GM10847 (cell line): Measurements from ENCODE around the gene LGI4.

ENCODE experiments used
- POLR2A ChIP-seq: IDR thresholded peaks from 2 replicates; pipeline ENCODE4 v1.6.1; 2011; ENCODE audit not compliant: insufficient read length; ENCODE audit errors: extremely low read depth

The LGI4 gene

DNA sequence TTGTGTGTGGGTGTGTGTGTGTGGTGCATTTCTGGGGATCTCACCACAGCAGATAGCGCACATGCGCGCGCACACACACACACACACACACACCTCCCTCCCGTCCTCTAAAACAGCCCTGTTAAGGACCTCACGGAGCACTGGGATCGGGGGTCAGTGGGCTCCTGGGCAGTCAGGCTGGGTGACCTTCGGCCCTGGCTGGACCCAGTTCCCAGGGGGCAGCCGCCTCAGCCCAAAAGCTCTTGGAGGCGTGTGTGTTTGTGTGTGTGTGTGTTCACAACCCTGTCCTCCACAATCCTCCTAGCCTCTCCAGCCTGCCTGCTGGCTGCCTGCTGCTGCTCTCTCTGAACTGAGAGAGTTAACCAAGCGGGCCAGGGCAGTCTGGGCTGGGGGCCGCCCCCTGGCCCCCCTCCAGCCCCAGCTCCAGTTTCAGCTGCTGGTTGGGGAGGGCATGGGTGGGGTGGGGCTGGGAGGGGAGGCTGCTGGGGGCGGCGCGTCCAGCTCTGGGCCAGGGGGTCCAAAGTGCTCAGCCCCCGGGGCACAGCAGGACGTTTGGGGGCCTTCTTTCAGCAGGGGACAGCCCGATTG lies 3.5 kb upstream of the LGI4 start, which contains the start of gene FXYD1:
Gene FXYD1, plus strand, starts transcription at position 520 of the 588 bp plus-strand sequence. CDS start 1,256 bp downstream, outside the sequence.
- no peak for TF ChIP-seq POLR2A

GRCh38 chr19:35136977-35137702 lies 2.3 kb upstream of the LGI4 start:
- TF ChIP-seq POLR2A = no peak

GRCh38 chr19:35136231-35136630 lies 1.4 kb upstream of the LGI4 start:
- TF ChIP-seq POLR2A = no peak

DNA sequence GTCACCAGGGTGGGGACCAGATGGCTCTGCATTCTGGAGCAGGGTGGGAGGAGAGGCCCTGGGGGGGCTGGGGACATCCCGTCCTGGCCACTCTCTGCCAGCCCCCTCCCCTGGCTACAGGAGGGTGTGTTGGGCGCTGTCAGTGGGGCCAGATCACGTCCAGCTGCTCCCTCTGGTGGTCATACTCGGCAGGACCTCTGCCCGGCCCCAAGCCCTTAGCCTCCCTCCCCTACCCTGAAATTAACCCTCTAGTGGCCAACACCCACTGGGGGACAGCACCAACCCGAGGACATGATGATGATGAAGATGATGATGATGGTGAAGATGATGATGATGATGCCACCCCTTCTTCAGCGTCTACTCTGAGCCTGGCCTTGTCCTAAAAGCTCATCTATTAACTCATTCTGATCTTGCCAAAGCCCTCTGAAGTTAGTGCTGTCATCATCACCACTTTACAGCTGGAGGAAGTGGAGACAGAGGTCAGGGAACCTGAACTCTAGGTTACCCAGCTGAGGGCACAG lies 590 bp upstream of the LGI4 start:
- TF ChIP-seq POLR2A = no peak

DNA sequence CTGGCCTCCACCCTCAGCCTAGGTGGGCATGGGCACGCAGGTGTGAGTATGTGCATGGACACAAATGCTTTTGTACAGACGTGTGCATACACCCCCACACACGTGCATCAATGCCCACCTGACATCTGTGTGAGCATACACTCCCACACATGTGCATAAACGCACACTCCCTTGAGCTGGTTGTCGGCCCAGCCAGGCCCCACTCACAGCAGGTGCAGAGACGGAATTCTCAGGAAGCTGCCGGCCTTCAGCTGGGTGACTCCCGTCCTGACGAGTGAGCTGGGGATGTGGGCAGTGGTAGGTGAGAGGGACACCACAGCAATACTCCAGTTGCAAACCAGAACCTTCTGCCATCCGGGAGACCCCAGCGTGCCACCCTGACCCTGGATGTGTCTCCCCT lies 1.0 kb downstream of the LGI4 start:
- TF ChIP-seq POLR2A = no peak

GRCh38 chr19:35132254-35132653 lies 2.6 kb downstream of the LGI4 start:
- no peak for TF ChIP-seq POLR2A

DNA sequence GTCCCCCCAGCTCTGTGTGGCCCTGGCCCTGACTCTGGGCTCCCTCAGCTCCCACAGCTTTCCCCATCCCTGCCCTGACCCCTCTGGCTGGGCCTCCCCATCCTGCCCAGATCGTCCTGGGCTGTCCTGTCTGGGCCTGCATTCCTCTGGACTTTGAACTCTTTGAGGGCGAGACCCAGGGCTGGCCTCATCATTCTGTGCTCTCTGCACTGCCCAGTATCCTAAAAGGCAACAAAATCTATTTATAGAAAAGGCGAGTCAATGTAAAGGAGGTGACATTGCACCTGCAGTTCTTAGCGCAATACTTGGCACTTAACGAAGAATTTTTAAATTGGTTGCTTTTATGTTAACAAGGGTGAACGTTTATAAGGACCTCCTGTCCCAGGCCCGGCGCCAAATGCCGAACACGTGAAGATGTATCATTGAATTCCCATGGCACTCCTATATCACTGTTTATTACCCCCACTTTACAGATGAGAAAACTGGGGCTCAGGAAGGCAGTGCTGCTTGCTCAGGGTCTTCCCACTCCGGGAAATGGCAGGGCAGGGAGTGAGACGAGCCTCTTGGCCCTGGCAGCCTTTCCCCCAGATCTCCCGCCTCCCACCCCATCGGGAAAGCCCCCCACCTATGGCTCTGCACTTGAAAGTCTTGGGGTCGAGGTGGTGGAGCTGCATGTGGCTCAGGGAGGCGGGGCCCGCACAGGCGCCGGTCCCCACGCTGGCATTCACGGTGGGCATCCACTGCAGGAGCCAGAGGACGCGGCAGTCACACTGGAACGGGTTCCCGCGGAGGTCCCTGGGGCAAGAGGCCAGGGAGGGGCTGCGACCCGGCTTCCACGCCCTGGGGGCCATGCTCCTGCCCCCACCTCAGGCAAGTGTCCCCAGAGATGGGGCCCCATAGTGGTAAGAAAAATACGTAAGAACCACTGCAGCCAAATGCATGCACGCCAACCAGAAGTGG lies 3.8 kb downstream of the LGI4 start:
- no peak for TF ChIP-seq POLR2A

DNA sequence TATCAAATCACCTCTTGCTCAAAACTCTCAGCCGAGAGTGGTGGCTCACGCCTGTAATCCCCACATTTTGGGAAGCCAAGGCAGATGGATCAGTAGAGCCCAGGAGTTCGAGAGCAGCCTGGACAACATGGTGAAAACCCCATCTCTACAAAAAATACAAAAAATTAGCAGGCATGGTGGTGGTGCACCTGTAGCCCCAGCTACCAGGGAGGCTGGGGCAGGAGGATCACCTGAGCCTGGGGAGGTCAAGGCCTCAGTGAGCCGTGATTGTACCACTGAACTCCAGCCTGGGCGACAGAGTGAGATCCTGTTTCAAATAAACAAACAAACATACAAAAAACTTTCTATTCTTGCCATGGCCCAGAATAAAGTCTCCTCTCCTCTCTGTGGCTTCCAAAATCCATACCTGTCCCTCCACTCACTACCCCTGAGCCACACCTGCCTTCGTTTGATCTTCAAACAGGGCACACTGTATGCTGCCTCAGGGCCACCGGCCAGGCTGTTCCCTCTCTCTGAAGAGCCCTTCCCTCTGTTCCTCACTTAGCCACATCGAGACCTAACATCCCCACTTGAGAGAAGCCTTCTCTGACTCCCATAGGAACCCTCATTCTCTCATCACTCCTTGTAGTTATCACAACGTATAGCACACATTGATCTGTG lies 6.3 kb downstream of the LGI4 start:
- no peak for TF ChIP-seq POLR2A

DNA sequence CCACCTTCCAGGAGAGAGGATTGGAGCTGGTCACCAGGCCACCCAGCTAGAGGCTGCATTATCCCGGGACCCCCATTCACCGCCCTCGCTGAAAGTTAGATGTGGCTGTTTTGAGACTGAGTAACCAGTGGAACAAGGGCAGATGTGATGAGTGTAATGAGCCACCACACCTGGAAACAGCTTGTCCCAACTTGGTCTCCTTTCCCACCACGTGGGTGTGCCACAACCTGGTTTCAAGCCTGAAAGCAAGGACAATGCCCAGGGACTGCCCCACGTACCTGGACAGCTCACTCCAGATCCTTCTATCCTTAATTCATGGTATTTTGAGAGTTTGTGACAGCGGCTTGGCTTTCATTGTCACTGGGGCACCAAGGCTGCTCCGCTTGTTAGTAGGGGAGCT lies 7.0 kb downstream of the LGI4 start:
- no peak for TF ChIP-seq POLR2A

- no peak for TF ChIP-seq POLR2A
Measured at GRCh38 chr19:35126624-35126959, 8.3 kb downstream of the LGI4 start.

GRCh38 chr19:35125749-35126623 lies 8.9 kb downstream of the LGI4 start:
- TF ChIP-seq POLR2A = no peak

GRCh38 chr19:35125270-35125717 lies 9.6 kb downstream of the LGI4 start:
- TF ChIP-seq POLR2A = no peak

GRCh38 chr19:35124098-35125060 lies 10.5 kb downstream of the LGI4 start:
- TF ChIP-seq POLR2A = peak; percentile 37
